Stimulated activated naive CD8-positive, alpha-beta T cell treated with anti-CD3 and anti-CD28 coated beads, Interleukin-15, amount 100 ng/mL, for 72 hours (primary cell): ENCODE data around the gene WDR59.
"Not testable (repeated sequence)": the region's sequence is repeated elsewhere in the genome, so short reads cannot be mapped to it uniquely, and the experiment has no call there.

Experiments
- ATAC-seq: fragments of 150-1000 bp; cut with Tn5 transposase; 2 replicates; pipeline ENCODE4 v1.10.0; 2021; ENCODE audit warnings: mild to moderate bottlenecking, moderate library complexity
- DNase-seq, 2 donors: peaks; one replicate each; pipeline ENCODE4 v3.0.0; 2021 to 2022
- H3K27ac Mint-ChIP-seq, 2 donors: one replicate each; pipeline ENCODE4 v1.8.0; 2022; ENCODE audit warnings: mild to moderate bottlenecking in 2 of 2, mixed read lengths in 2 of 2, moderate library complexity in 2 of 2
- H3K27me3 Mint-ChIP-seq: one replicate; pipeline ENCODE4 v1.8.0; 2022; ENCODE audit warnings: mixed read lengths
- H3K4me1 Mint-ChIP-seq: one replicate; pipeline ENCODE4 v1.8.0; 2022; ENCODE audit warnings: mild to moderate bottlenecking, mixed read lengths
- H3K4me3 Mint-ChIP-seq, 2 donors: one replicate each; pipeline ENCODE4 v1.8.0; 2022; ENCODE audit warnings: mild to moderate bottlenecking in 2 of 2, mixed read lengths in 2 of 2, moderate library complexity in 1 of 2
- H3K9me3 Mint-ChIP-seq, 2 donors: one replicate each; pipeline ENCODE4 v1.8.0; 2022; ENCODE audit warnings: mixed read lengths in 2 of 2

The WDR59 gene, protein sequence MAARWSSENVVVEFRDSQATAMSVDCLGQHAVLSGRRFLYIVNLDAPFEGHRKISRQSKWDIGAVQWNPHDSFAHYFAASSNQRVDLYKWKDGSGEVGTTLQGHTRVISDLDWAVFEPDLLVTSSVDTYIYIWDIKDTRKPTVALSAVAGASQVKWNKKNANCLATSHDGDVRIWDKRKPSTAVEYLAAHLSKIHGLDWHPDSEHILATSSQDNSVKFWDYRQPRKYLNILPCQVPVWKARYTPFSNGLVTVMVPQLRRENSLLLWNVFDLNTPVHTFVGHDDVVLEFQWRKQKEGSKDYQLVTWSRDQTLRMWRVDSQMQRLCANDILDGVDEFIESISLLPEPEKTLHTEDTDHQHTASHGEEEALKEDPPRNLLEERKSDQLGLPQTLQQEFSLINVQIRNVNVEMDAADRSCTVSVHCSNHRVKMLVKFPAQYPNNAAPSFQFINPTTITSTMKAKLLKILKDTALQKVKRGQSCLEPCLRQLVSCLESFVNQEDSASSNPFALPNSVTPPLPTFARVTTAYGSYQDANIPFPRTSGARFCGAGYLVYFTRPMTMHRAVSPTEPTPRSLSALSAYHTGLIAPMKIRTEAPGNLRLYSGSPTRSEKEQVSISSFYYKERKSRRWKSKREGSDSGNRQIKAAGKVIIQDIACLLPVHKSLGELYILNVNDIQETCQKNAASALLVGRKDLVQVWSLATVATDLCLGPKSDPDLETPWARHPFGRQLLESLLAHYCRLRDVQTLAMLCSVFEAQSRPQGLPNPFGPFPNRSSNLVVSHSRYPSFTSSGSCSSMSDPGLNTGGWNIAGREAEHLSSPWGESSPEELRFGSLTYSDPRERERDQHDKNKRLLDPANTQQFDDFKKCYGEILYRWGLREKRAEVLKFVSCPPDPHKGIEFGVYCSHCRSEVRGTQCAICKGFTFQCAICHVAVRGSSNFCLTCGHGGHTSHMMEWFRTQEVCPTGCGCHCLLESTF

GRCh38 chr16:74984529-74985296 is at the start of gene WDR59:
Gene WDR59, minus strand, starts transcription at chr16:74985123. Its CDS starts 106 bp downstream, at chr16:74985017.
- ATAC-seq (peak; percentile 99), DNase-seq (peak; percentile 96 to 99)
- H3K4me3 Mint-ChIP-seq = peak within 1 kb of the TSS; percentile 86 to 91
- H3K27ac Mint-ChIP-seq = peak within 1 kb of the TSS; percentile 93 to 97
- no peaks in the 10 kb centered on the region for H3K27me3 Mint-ChIP-seq
- H3K9me3 Mint-ChIP-seq = no peaks in the 10 kb centered on the region
- H3K4me1 Mint-ChIP-seq = peaks cover 26% of the 10 kb centered on the region

GRCh38 chr16:75032655-75033054 is 47.7 kb upstream of the WDR59 start:
- Mint-ChIP-seq H3K27ac (no peak overlapping the region), H3K9me3 (peaks cover 3 to 5% of the 10 kb centered on the region in 2 donors), H3K4me3 (no peak overlapping the region), H3K4me1 (no peaks in the 10 kb centered on the region), H3K27me3 (no peaks in the 10 kb centered on the region)
- DNase-seq (no peak), ATAC-seq (no peak)

DNA sequence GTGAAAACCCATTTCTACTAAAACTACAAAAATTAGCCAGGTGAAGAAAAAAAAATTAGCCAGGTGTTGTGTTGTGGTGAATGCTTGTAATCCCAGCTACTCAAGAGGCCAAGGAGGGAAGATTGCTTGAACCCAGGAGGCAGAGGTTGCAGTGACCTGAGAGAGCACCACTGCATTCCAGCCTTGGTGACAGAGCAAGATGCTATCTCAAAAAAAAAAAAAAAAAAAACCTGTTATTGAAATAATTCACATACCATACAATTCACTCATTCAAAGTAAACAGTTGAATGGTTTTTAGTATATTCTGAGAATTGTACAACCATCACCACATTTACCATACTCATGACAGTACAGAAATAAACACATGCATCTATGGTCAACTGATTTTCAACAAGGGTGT is 44.9 kb upstream of the WDR59 start:
- Mint-ChIP-seq H3K4me3 (no peak overlapping the region), H3K27ac (no peak overlapping the region), H3K9me3 (no peaks in the 10 kb centered on the region), H3K4me1 (peaks cover 5% of the 10 kb centered on the region), H3K27me3 (no peaks in the 10 kb centered on the region)
- DNase-seq (no peak), ATAC-seq (no peak)

DNA sequence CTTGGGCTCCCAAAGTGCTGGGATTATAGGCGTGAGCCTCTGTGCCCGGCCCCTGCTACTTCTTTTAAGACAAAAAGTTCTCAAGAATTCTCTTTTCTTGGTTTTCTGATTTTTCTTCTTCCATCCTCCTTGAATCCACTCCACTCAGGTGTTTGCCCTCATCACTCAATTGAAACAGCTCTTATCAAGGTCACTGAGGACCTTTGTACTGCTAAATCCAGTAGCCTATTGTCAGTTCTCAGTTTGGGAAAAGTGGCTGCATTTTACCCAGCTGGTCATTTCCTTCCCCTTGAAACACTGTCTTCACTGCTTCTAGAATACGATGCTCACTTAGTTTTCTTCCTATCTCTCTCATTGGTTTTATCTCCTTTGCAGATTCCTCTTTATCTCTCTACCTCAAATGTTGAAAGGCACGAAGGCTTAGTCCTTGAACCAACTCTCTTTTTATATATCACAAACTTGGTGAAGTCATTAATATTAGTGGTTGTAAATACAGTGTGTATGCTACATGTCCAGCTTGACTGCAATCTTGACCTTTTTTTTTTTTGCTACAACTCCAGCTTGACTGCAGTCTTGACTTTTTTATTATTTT is 43.7 kb upstream of the WDR59 start:
- no peak overlapping the region for H3K4me3 Mint-ChIP-seq
- H3K9me3 Mint-ChIP-seq = no peaks in the 10 kb centered on the region
- H3K27me3 Mint-ChIP-seq = no peaks in the 10 kb centered on the region
- H3K27ac Mint-ChIP-seq = no peak overlapping the region
- H3K4me1 Mint-ChIP-seq = peaks cover 12% of the 10 kb centered on the region
- DNase-seq = no peak
- ATAC-seq = no peak

DNA sequence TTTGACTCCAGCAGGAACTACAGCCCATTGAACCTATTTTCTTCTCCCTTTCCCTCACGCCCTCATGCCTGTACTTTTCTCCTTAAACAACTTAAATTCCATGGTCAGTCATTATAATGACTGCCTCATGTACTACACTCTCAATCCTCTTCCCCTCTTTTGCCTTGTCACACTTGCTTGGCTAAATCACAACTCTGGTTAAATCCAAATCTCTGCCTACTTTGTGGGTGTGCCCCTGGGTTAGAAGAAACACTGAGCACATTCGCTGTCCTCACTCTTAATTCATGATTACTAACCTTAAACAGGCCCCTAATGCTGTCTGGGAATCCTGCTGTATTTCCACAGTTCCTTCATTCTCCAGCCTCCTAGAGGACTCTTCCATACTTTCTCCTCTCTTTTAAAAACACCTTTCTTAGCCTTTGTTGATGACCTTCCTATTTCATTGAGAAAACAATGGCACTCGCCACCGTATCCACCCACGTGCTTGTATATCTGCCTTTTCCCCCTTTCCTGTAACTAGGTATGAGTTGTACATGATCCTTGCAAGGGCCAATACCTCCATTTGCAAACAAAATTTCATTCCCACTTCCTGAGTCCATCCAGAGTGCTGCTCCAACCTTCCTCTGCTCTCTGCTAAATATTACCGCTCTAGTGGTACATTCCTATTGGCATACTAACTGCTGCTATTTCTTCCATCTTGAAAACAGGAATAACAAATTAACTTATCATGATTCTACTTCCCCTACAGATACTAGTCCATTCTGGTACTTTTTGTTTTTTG is 42.8 kb upstream of the WDR59 start:
- Mint-ChIP-seq H3K27me3 (no peaks in the 10 kb centered on the region), H3K27ac (no peak overlapping the region), H3K4me3 (no peak overlapping the region), H3K9me3 (peaks cover 0 to 2% of the 10 kb centered on the region in 2 donors), H3K4me1 (peaks cover 18% of the 10 kb centered on the region)
- DNase-seq (no peak), ATAC-seq (no peak)

DNA sequence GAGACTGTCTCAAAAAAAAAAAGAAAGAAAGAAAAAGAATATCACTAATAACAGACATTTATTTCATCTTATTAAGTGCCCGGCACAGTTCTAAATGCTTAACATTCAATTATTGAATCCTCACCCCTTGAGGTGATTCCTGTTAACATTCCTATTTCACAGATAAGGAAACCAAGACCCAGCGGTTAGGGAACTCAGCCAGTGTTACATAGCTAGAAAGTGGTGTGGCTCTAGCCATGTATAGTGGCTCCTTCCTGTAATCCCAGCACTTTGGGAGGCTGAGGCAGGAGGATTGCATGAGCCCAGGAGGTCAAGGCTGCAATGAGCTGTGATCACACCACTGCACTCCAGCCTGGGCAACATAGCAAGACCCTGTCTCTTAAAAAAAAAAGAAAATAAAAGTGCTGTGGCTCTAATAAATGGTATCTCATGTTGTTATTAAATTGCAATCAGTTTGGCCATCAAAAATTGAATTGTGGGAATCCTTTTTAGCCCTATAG is 42.0 kb upstream of the WDR59 start:
- Mint-ChIP-seq H3K9me3 (peaks cover 2 to 5% of the 10 kb centered on the region in 2 donors), H3K27me3 (no peaks in the 10 kb centered on the region), H3K27ac (no peak overlapping the region), H3K4me3 (no peak overlapping the region), H3K4me1 (peaks cover 20% of the 10 kb centered on the region)
- ATAC-seq (no peak), DNase-seq (no peak)

DNA sequence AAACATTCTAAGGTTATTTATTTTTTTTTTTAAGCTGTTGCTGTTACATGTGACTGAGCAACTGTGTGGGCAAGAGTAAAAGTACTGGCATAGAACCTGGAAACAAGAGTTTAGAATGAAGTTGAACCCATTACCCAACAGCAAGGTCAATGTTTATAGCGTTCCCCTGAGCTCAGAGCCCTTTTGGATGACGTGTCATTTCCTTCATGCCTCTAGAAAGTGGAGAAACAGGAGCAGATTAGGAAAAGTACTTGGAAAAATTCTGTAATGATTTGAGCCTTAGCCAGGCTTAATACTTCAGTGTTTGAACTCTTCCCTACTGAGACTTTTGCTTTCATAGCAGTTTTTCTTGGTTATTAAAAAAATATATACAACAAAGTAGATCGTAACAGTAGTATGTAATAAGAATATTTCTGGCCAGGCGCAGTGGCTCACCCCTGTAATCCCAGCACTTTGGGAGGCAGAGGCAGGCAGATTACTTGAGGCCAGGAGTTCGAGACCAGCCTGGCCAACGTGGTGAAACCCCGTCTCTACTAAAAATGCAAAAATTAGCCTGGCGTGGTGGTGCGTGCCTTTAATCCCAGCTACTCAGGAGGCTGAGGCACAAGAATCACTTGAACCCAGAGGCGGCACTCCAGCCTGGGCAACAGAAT is 41.4 kb upstream of the WDR59 start:
- H3K27ac Mint-ChIP-seq, DNase-seq, H3K4me3 Mint-ChIP-seq, ATAC-seq, H3K27me3 Mint-ChIP-seq: not testable (repeated sequence)
- H3K9me3 Mint-ChIP-seq = peaks cover 8 to 11% of the 10 kb centered on the region in 2 donors
- peaks cover 20% of the 10 kb centered on the region for H3K4me1 Mint-ChIP-seq

DNA sequence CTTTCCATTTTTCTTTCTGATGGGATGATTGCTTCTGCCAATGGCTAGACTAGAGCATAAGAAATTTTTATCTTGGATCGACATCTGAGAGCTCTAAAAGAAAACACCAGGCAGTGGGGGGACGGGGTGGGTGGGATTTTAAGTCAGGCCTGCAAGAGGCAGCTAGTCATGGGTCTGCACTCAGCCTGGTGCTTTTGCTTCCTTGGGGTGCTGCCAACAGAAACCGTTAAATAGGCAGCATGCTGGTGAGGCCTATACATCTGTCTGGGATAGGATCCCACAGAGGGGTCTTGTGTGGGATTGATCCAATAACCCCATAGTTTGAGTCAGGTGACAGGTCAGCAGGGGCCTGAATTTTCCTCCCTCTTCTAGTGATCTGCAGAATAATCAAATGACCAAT is 40.8 kb upstream of the WDR59 start:
- Mint-ChIP-seq H3K27me3 (no peaks in the 10 kb centered on the region), H3K27ac (no peak overlapping the region), H3K4me1 (peaks cover 20% of the 10 kb centered on the region), H3K4me3 (no peak overlapping the region), H3K9me3 (peaks cover 14% of the 10 kb centered on the region in 2 donors)
- ATAC-seq (no peak), DNase-seq (no peak)

DNA sequence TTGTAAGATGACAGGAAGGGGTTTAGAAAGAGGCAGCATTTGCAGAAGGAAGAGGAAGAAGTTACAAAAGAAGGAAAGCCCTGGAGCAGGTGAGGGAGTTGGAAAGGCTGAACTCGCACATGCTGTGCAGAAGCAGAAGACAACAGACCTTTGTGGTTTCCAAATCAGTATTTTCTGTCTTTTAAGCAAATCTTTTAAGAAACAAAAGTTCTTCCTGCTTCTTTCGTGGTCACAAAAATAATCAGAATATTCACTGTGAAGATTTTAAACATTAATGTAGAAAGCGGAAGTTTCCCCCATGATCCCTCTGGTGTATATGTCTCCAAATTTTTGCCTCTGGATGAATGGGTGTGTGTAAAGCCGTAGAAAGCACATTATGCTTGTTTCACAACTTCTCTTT is 39.7 kb upstream of the WDR59 start:
- ATAC-seq (no peak), DNase-seq (no peak)
- H3K27ac Mint-ChIP-seq = no peak overlapping the region
- no peak overlapping the region for H3K4me3 Mint-ChIP-seq
- no peaks in the 10 kb centered on the region for H3K27me3 Mint-ChIP-seq
- H3K9me3 Mint-ChIP-seq = peaks cover 14 to 19% of the 10 kb centered on the region in 2 donors
- peaks cover 24% of the 10 kb centered on the region for H3K4me1 Mint-ChIP-seq

DNA sequence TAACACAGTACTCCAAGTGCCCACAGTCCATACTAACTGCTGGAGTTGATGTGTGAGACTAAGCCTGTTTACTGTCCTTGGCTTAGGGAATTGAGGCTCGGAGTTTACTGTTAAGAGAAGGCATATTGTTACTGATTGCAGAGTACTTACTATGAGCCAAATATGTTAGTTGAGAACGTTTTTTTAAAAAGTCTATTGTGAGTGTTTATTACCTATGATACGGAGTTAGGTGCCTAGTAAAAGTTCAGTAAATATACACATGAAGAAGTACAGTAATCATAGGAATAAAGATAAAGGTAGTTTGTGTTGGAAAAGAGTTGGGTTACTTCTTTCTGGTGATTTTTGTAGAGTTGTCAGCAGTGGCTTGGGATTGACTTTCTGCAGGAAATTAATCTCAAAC is 39.3 kb upstream of the WDR59 start:
- Mint-ChIP-seq H3K9me3 (peaks cover 14 to 19% of the 10 kb centered on the region in 2 donors), H3K27me3 (no peaks in the 10 kb centered on the region), H3K4me3 (no peak overlapping the region), H3K27ac (peak overlapping the region in 1 of 2 donors; percentile 53), H3K4me1 (peaks cover 28% of the 10 kb centered on the region)
- DNase-seq (no peak), ATAC-seq (no peak)

- no peak overlapping the region for H3K4me3 Mint-ChIP-seq
- no peaks in the 10 kb centered on the region for H3K27me3 Mint-ChIP-seq
- ATAC-seq = no peak
- DNase-seq = no peak
- H3K4me1 Mint-ChIP-seq = peaks cover 32% of the 10 kb centered on the region
- no peak overlapping the region for H3K27ac Mint-ChIP-seq
- peaks cover 14 to 19% of the 10 kb centered on the region in 2 donors for H3K9me3 Mint-ChIP-seq
Measured at GRCh38 chr16:75023009-75023408, 38.1 kb upstream of the WDR59 start.

DNA sequence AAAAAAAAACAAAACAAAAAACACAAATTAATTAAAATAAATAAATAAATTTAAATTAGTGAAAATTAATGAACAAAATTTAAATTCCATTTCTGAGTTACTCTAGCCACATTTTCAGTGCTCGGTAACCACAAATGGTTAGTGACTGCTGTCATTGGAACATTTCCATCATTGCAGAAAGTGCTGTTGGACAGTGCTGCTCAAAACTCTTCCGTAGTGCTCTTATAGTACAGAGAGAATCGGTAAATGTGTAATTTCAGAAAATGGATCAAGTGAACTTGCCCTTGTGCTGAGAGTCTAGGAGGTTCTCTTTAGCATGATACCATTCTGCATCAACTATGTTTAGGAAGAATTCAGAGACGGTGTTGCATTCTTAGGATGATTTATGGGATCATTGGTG is 37.6 kb upstream of the WDR59 start:
- Mint-ChIP-seq H3K4me1 (peaks cover 34% of the 10 kb centered on the region), H3K27ac (no peak overlapping the region), H3K4me3 (no peak overlapping the region), H3K27me3 (no peaks in the 10 kb centered on the region), H3K9me3 (peaks cover 14 to 19% of the 10 kb centered on the region in 2 donors)
- ATAC-seq = no peak
- no peak for DNase-seq

GRCh38 chr16:75021410-75021809 is 36.5 kb upstream of the WDR59 start:
- peaks cover 14 to 19% of the 10 kb centered on the region in 2 donors for H3K9me3 Mint-ChIP-seq
- no peaks in the 10 kb centered on the region for H3K27me3 Mint-ChIP-seq
- H3K27ac Mint-ChIP-seq = no peak overlapping the region
- H3K4me3 Mint-ChIP-seq = no peak overlapping the region
- no peak for DNase-seq
- peaks cover 36% of the 10 kb centered on the region for H3K4me1 Mint-ChIP-seq
- ATAC-seq = no peak

DNA sequence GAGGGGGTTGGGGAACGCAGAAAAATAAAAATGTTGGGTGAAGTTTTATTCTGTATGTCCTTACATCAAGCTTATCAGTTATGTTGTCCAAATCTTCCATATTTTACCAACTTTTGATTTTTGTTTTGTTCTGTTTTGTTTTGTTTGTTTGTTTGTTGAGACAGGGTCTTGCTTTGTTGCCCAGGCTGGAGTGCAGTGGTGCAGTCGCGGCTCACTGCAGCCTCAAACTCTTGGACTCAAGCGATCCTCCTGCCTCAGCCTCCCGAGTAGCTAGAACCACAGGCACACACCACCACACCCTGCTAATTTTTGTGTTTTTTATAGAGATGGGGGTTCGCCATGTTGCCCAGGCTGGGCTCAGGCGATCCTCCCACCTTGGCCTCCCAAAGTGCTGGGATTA is 34.7 kb upstream of the WDR59 start:
- Mint-ChIP-seq H3K27ac (no peak overlapping the region), H3K4me3 (no peak overlapping the region), H3K9me3 (peaks cover 14 to 19% of the 10 kb centered on the region in 2 donors), H3K27me3 (no peaks in the 10 kb centered on the region), H3K4me1 (peaks cover 30% of the 10 kb centered on the region)
- no peak for ATAC-seq
- no peak for DNase-seq
